Upper lobe of left lung (tissue), 6 donors: ENCODE data around the gene PAFAH1B1. TPM values are rescaled to one million over a fixed set of nuclear protein-coding genes. Genes with fewer than 3 reads are reported as not detected.
A peak's percentile ranks its signal among the peaks of the same experiment; 100 is the strongest.

ENCODE experiments used
- ATAC-seq, 2 donors: fragments of 200-7000 bp; cut with Tn5 transposase; one replicate each; pipeline ENCODE4 v1.9.1; 2022; ENCODE audit warnings: mild to moderate bottlenecking in 2 of 2, moderate library complexity in 2 of 2; ENCODE audit not compliant: low FRiP score in 2 of 2
- DNase-seq, 2 donors: peaks; one replicate each; pipeline ENCODE4 v3.0.0-alpha.2; 2019 to 2020
- H3K27ac ChIP-seq, 4 donors: fragments of 200-600 bp; sonication (generic); one replicate each; pipeline ENCODE4 v1.5.1; 2016 to 2019
- H3K27me3 ChIP-seq, 4 donors: fragments of 200-600 bp; sonication (generic); one replicate each; pipeline ENCODE4 v1.5.1; 2017 to 2019
- H3K36me3 ChIP-seq, 4 donors: fragments of 200-600 bp; sonication (generic); one replicate each; pipeline ENCODE4 v1.5.1; 2016 to 2019
- H3K4me1 ChIP-seq, 4 donors: fragments of 200-600 bp; sonication (generic); one replicate each; pipeline ENCODE4 v1.5.1; 2018 to 2019
- H3K4me3 ChIP-seq, 4 donors: fragments of 200-600 bp; sonication (generic); one replicate each; pipeline ENCODE4 v1.5.1; 2017 to 2019; ENCODE audit warnings: mild to moderate bottlenecking in 2 of 4, moderate library complexity in 1 of 4
- H3K9me3 ChIP-seq, 4 donors: fragments of 200-600 bp; sonication (generic); one replicate each; pipeline ENCODE4 v1.5.1; 2018 to 2019
- EP300 ChIP-seq, 4 donors: sonication (generic); formaldehyde crosslinking; IDR thresholded peaks; one replicate each; pipeline ENCODE4 v1.5.1; 2017; ENCODE audit warnings: antibody characterized with exemption in 4 of 4, control low read depth in 2 of 4
- POLR2A ChIP-seq, 4 donors: fragments of 450-650 bp; IDR thresholded peaks; one replicate each; pipeline ENCODE4 v1.5.1; 2016 to 2017; ENCODE audit warnings: antibody characterized with exemption in 4 of 4, mild to moderate bottlenecking in 2 of 4
- POLR2AphosphoS5 ChIP-seq, 2 donors: sonication (generic); formaldehyde crosslinking; IDR thresholded peaks; one replicate each; pipeline ENCODE4 v1.5.1; 2017; ENCODE audit warnings: antibody characterized with exemption in 2 of 2
- WGBS, 2 donors: methylation state at CpG; one replicate each; pipeline ENCODE4 v1.1.5; 2017 to 2018; 5-methylcytosine and 5-hydroxymethylcytosine counted together
- total RNA-seq, 6 donors: library from RNA; depleted of rRNA in 4 of 6; stranded (reverse); fragments of >200 nt in 4 of 6; gene quantifications; one replicate each; pipeline versions ENCODE4 v1.1.0 to v1.2.1, GENCODE V29; 2016 to 2021
- TF ChIP-seq, protein P1 (sequence below), 6 experiments: fragments of 450-650 bp in 4 of 6; fragments of 200-600 bp in 2 of 6; sonication (generic) in 2 of 6; IDR thresholded peaks; one replicate each; pipeline ENCODE4 v1.5.1; 2016 to 2019; ENCODE audit warnings: antibody characterized with exemption in 6 of 6
- donor health status: DM: no; HTN: no; CAD: no; lungs with moderate emphysema.
- donor health status: DM: no; HTN: yes; CAD: no; lungs with severe emphysema.

The PAFAH1B1 gene
- total RNA-seq, 6 donors from 2014 or later = 81.7 to 258 (median 114) TPM

DNA sequence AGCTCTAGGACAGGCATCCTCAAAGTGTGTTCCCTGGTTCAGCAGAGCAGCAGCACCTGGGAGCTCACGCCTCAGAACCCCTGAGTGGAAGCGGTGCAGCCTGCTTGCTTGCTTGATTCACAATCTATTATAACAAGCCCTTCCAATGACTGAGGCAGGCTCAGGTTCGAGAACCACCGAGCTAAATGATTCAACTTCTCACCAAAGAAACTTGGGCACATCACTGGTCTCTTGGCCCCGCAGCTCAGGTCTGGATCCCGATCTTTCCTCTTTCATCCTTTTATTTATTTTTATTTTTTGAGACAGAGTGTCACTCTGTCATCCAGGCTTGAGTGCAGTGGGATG is 93.6 kb downstream of the PAFAH1B1 start:
- H3K27me3 ChIP-seq = no peaks in the 10 kb centered on the region
- peaks cover 29 to 47% (median 36%) of the 10 kb centered on the region in 4 donors for H3K4me1 ChIP-seq
- peak overlapping the region; percentile 17 to 88 (median 58) for H3K27ac ChIP-seq
- no peak for DNase-seq
- WGBS, 2 donors = 91 to 92% methylated on average over 6 of the region's 6 CpGs
- H3K9me3 ChIP-seq = no peaks in the 10 kb centered on the region
- H3K4me3 ChIP-seq = no peak overlapping the region
- TF ChIP-seq EP300 (IDR thresholded peaks at IDR 0.05) (no peak), POLR2AphosphoS5 (IDR thresholded peaks at IDR 0.05) (no peak), POLR2A (IDR thresholded peaks at IDR 0.05) (no peak)
- TF ChIP-seq, protein P1, sequence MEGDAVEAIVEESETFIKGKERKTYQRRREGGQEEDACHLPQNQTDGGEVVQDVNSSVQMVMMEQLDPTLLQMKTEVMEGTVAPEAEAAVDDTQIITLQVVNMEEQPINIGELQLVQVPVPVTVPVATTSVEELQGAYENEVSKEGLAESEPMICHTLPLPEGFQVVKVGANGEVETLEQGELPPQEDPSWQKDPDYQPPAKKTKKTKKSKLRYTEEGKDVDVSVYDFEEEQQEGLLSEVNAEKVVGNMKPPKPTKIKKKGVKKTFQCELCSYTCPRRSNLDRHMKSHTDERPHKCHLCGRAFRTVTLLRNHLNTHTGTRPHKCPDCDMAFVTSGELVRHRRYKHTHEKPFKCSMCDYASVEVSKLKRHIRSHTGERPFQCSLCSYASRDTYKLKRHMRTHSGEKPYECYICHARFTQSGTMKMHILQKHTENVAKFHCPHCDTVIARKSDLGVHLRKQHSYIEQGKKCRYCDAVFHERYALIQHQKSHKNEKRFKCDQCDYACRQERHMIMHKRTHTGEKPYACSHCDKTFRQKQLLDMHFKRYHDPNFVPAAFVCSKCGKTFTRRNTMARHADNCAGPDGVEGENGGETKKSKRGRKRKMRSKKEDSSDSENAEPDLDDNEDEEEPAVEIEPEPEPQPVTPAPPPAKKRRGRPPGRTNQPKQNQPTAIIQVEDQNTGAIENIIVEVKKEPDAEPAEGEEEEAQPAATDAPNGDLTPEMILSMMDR (IDR thresholded peaks at IDR 0.05) = no peak
- peaks cover 10 to 51% (median 29%) of the 10 kb centered on the region in 4 donors for H3K36me3 ChIP-seq
- no peak for ATAC-seq

- H3K4me1 ChIP-seq = peaks cover 27 to 47% (median 33%) of the 10 kb centered on the region in 4 donors
- peaks cover 6 to 50% (median 32%) of the 10 kb centered on the region in 4 donors for H3K36me3 ChIP-seq
- no peak overlapping the region for H3K4me3 ChIP-seq
- peak in 2 of 4 donors; percentile 20 to 52 for TF ChIP-seq POLR2A (IDR thresholded peaks at IDR 0.05)
- TF ChIP-seq, protein P1 (IDR thresholded peaks at IDR 0.05) = no peak
- TF ChIP-seq EP300 (IDR thresholded peaks at IDR 0.05) = peak; percentile 58 to 98 (median 91)
- peak; percentile 85 to 87 for TF ChIP-seq POLR2AphosphoS5 (IDR thresholded peaks at IDR 0.05)
- peak overlapping the region; percentile 79 to 90 (median 87) for H3K27ac ChIP-seq
- peak; percentile 10 to 88 for ATAC-seq
- H3K27me3 ChIP-seq = no peaks in the 10 kb centered on the region
- H3K9me3 ChIP-seq = no peaks in the 10 kb centered on the region
- WGBS, 2 donors = 53 to 63% methylated on average over 15 to 27 of the region's 27 CpGs
- peak in 1 of 2 donors; percentile 90 for DNase-seq
Observed at GRCh38 chr17:2688351-2689342, 95.2 kb downstream of the PAFAH1B1 start.

GRCh38 chr17:2689411-2690164 is 96.1 kb downstream of the PAFAH1B1 start:
- no peaks in the 10 kb centered on the region for H3K9me3 ChIP-seq
- ATAC-seq (peak in 1 of 2 donors; percentile 1), DNase-seq (peak; percentile 20 to 78)
- WGBS, 2 donors = 70 to 72% methylated on average over 27 to 30 of the region's 40 CpGs
- TF ChIP-seq POLR2A (IDR thresholded peaks at IDR 0.05) (no peak), POLR2AphosphoS5 (IDR thresholded peaks at IDR 0.05) (no peak), EP300 (IDR thresholded peaks at IDR 0.05) (no peak)
- TF ChIP-seq, protein P1 (IDR thresholded peaks at IDR 0.05) = no peak
- H3K27ac ChIP-seq = peak overlapping the region; percentile 79 to 90 (median 87)
- no peaks in the 10 kb centered on the region for H3K27me3 ChIP-seq
- H3K4me3 ChIP-seq = peak overlapping the region in 1 of 4 donors; percentile 7
- peaks cover 26 to 41% (median 30%) of the 10 kb centered on the region in 4 donors for H3K4me1 ChIP-seq
- peaks cover 5 to 54% (median 35%) of the 10 kb centered on the region in 4 donors for H3K36me3 ChIP-seq

GRCh38 chr17:2690165-2691068 is 97.0 kb downstream of the PAFAH1B1 start:
- Histone ChIP-seq H3K4me3 (peak overlapping the region in 1 of 4 donors; percentile 2), H3K27ac (peak overlapping the region in 2 of 4 donors; percentile 79 to 88), H3K27me3 (no peaks in the 10 kb centered on the region), H3K4me1 (peaks cover 26 to 41% (median 30%) of the 10 kb centered on the region in 4 donors), H3K9me3 (no peaks in the 10 kb centered on the region), H3K36me3 (peaks cover 5 to 55% (median 43%) of the 10 kb centered on the region in 4 donors)
- DNase-seq = peak in 1 of 2 donors; percentile 77
- WGBS, 2 donors = 92 to 93% methylated on average over 18 to 53 of the region's 55 CpGs
- no peak for TF ChIP-seq EP300 (IDR thresholded peaks at IDR 0.05)
- TF ChIP-seq, protein P1 (IDR thresholded peaks at IDR 0.05) = no peak
- TF ChIP-seq POLR2A (IDR thresholded peaks at IDR 0.05) = no peak
- no peak for TF ChIP-seq POLR2AphosphoS5 (IDR thresholded peaks at IDR 0.05)
- no peak for ATAC-seq
